ENCODE data around the gene SLC12A5. TPM values are rescaled to one million over a fixed set of nuclear protein-coding genes. Genes with fewer than 3 reads are reported as not detected.

The SLC12A5 gene
- 8.8 to 17.1 TPM (median 13.6 TPM) in 5 replicates for total RNA-seq (2022; extraction: Qiagen RNA extraction)

DNA sequence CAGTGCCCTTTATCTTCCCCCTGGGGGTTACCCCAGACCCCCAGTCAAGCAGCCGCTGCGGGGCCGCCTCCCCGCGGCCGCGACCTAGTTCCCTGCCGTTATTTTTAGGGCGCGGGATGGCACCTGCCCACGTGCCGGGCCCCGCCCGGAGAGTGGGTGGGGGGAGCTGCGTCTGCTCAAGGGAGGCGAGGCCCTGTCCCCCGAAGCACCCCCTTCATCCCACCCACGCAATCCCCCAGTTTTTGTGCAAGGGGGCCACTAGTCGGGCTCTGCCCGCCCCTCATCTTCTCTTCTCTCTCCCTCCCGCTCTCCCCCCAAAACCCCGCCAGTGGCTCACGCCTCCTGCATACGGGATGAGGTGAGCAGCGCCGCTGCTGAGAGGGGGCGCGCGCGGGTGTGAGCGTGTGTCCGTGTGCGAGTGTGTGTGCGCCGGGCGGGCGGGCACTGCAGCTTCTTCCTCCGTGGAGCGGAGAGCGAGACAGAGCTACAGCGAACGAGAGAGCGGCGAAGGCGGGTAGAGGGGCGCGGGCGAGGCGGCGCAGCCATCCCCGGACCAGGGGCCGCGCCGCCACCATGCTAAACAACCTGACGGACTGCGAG lies at the start of gene SLC12A5:
Gene SLC12A5 (plus strand): TSS at position 444 of the 600 bp plus-strand sequence. CDS start 130 bp downstream, at position 574.

DNA sequence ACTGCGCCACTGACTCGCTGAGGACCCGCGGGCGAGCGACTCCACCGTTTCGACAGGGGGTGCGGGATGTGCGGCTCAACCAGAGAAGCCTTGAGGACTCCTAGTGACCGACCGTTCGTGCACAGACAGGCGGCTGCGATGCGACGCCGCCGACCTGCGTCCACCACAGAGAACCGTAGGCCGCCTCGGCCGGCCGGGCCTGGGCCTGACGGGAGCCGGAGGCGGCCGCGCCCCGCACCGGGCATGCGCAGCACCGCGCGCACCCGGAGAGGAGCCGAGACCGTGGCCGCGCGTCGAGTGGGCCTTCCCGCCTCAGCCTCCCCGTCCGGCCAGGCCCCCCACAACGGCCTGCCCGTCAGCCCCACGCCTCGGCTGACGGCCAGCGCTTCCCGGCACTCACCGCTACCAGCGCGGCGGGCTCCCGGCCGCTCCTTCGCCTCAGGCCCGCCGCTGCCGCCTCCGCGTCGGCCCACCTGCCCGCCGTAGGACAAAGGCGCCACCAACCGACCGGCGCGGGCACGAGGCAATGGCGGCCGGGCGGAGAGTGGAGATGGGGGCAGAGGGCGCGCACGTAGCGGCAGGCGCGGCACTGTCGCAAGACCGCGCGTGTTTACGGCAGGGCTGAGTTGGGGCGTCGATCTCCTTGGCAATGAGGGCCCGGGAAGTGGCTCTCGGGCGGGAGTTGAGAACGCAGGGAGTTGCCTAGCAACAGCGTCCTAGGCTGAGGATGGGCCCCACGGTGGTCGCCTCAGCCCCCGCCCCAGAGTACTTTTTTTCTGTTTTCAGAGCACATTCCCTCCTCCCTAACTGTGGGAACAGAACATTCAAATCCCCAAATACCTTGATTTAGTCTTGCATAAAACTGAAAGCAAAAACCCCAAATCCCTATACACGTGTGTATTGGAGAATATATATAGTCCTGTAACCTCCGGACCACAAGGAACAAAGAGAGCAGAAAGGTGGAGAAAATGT lies 60.7 kb downstream of the SLC12A5 start, which contains the start of gene NCOA5:
Gene NCOA5 (minus strand): TSS at position 546 of the 972 bp plus-strand sequence. CDS start 10,538 bp downstream, outside the sequence.

Other genes with a start within 250 kb of the SLC12A5 start
- not detected in 5 replicates for gene WFDC3, start 237.3 kb upstream of the SLC12A5 start, total RNA-seq (2022; extraction: Qiagen RNA extraction)
- gene DNTTIP1, start 237.3 kb upstream of the SLC12A5 start, total RNA-seq (2022; extraction: Qiagen RNA extraction) = 31.5 to 37.5 TPM (median 35.1 TPM) in 5 replicates
- gene UBE2C, start 216.6 kb upstream of the SLC12A5 start, total RNA-seq (2022; extraction: Qiagen RNA extraction) = 205 to 246 TPM (median 237 TPM) in 5 replicates
- 0.13 to 0.28 TPM (median 0.23 TPM) in 4 of 5 replicates, not detected in the other for gene TNNC2, start 201.9 kb upstream of the SLC12A5 start, total RNA-seq (2022; extraction: Qiagen RNA extraction)
- gene SNX21, start 195.4 kb upstream of the SLC12A5 start, total RNA-seq (2022; extraction: Qiagen RNA extraction) = 8.5 to 10.1 TPM (median 9.2 TPM) in 5 replicates
- gene ACOT8, start 171.8 kb upstream of the SLC12A5 start, total RNA-seq (2022; extraction: Qiagen RNA extraction) = 16.3 to 19.4 TPM (median 18.4 TPM) in 5 replicates
- gene ZSWIM3, start 171.6 kb upstream of the SLC12A5 start, total RNA-seq (2022; extraction: Qiagen RNA extraction) = 1.6 to 1.9 TPM (median 1.7 TPM) in 5 replicates
- 4.6 to 7.2 TPM (median 5.9 TPM) in 5 replicates for gene ZSWIM1, start 148.0 kb upstream of the SLC12A5 start, total RNA-seq (2022; extraction: Qiagen RNA extraction)
- 0.26 to 0.86 TPM (median 0.52 TPM) in 5 replicates for gene SPATA25, start 141.6 kb upstream of the SLC12A5 start, total RNA-seq (2022; extraction: Qiagen RNA extraction)
- 0.72 to 1.2 TPM (median 0.95 TPM) in 5 replicates for gene NEURL2, start 138.0 kb upstream of the SLC12A5 start, total RNA-seq (2022; extraction: Qiagen RNA extraction)
- gene CTSA, start 137.9 kb upstream of the SLC12A5 start, total RNA-seq (2022; extraction: Qiagen RNA extraction) = 92.5 to 118 TPM (median 109 TPM) in 5 replicates
- 1.4 to 1.9 TPM (median 1.7 TPM) in 5 replicates for gene PLTP, start 117.1 kb upstream of the SLC12A5 start, total RNA-seq (2022; extraction: Qiagen RNA extraction)
- gene PCIF1, start 94.5 kb upstream of the SLC12A5 start, total RNA-seq (2022; extraction: Qiagen RNA extraction) = 29.3 to 37.0 TPM (median 33.4 TPM) in 5 replicates
- gene ZNF335, start 57.0 kb upstream of the SLC12A5 start, total RNA-seq (2022; extraction: Qiagen RNA extraction) = 7.3 to 9.1 TPM (median 8.9 TPM) in 5 replicates
- 0.23 to 0.46 TPM (median 0.36 TPM) in 5 replicates for gene MMP9, start 20.3 kb upstream of the SLC12A5 start, total RNA-seq (2022; extraction: Qiagen RNA extraction)
- gene NCOA5, start 60.7 kb downstream of the SLC12A5 start, total RNA-seq (2022; extraction: Qiagen RNA extraction) = 19.8 to 24.0 TPM (median 21.2 TPM) in 5 replicates
- 3.1 to 5.1 TPM (median 4.1 TPM) in 5 replicates for gene CD40, start 89.1 kb downstream of the SLC12A5 start, total RNA-seq (2022; extraction: Qiagen RNA extraction)

All from A549 treated with Hydrocortisone at 1 μM for 4 hours (cell line).